ENCODE data around the gene OAS1.
"Not testable (repeated sequence)": the region's sequence is repeated elsewhere in the genome, so short reads cannot be mapped to it uniquely, and the experiment has no call there.

Gene OAS1

DNA sequence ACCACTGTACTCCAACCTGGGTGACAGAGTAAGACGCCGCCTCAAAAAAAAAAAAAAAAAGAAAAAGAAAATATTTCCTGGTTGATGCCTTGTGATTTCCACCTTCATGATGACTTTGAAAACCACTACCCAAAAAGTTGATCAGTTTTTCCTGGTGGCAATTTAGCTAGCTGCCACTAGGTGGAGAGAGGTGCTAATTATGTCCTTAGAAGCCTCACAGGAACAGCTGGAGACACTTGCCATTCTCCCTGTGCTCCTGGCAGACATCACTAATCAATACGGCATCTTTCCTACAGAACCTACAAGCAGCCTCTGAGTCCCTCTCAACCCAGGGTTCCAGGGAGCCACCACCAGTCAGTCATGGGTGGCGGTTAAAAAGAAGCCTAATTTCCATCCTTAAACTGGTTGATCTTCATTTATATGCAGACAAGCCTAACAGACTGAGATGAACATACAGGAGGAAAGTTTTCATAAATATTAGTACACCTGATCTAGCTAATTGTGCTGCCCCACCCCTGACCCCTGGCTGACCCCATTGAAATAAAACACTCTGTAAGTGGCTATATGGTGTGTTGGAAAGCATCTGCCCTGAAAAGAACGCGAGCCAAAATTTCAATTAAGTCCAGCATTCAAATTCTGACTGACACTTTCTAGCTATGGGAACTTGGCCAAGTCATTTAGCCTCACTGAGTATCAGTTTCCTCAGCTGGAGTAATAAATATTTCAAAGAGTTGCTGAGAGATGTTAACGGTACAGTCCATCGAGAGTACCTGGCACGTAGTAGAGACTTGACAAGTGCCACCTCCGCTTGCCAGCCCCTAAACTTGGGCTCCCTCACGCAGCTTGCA is 6.2 kb upstream of the OAS1 start:
- DNase-seq = peak; percentile 4

DNA sequence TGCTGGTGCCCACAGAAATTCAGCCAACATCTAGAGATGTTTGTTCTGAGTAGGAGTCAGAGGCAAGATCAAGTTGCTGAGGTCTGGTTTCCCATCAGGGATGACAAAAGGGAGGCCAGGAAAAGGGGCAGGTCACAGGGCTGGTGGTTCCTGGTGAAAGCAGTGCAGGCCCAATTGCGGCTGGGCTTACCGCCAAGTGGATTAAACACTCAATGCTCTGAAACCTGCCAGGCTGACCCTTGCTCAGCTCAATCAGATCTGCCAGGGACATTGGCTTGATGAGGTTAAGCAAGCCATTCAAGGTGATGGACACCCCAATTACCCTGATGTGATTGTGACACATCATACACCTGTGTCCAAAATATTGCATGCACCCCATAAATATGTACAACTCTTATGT is 5.5 kb upstream of the OAS1 start:
- DNase-seq = no peak

DNA sequence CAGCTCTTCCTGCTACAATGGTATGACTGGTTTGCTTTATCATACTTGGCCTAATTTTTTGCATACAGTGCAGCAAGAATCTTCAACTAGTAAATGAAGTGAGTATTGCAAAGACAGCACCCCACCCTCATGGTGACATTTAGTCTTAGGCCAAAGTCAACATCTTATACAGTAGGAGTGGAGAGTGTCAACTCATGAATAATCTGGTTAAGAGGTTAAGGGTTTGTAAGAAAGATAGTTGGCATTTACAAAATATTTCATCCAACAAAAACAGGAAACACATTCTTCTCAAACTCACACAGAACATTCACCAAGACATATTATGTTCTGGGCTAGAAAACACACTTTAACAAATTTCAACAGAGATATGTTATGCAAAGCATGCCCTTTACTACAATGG is 2.2 kb upstream of the OAS1 start:
- peak; percentile 70 for DNase-seq

DNA sequence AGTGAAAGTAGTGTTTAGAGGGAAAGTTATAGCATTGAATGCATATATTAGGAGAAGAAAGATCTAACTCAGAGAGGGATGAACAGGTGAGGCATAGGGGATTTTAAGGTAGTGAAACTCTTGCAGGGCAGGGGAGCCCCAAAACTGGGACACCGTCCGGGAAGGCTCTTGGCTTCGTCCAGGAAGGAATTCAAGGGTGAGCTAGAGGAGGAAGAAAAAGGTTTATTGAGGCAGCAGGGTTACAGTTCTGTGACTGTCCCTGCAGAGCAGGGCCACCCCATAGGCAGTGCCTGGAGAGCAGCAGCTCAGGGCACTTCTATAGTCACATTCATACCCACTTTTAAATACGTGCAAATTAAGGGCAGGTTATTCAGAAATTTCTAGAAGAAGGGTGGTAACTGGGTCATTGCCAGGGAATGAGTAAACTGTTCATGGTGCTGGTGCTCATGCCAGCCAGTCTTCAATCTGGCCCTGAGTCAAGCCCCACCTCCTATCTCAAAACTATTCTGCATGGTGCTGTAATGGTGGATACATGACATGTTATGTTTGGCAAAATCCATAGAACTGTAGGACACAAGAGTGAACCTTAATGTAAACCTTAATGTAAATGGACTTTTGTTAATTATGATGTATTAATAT is 1.2 kb upstream of the OAS1 start:
- DNase-seq = no peak

DNA sequence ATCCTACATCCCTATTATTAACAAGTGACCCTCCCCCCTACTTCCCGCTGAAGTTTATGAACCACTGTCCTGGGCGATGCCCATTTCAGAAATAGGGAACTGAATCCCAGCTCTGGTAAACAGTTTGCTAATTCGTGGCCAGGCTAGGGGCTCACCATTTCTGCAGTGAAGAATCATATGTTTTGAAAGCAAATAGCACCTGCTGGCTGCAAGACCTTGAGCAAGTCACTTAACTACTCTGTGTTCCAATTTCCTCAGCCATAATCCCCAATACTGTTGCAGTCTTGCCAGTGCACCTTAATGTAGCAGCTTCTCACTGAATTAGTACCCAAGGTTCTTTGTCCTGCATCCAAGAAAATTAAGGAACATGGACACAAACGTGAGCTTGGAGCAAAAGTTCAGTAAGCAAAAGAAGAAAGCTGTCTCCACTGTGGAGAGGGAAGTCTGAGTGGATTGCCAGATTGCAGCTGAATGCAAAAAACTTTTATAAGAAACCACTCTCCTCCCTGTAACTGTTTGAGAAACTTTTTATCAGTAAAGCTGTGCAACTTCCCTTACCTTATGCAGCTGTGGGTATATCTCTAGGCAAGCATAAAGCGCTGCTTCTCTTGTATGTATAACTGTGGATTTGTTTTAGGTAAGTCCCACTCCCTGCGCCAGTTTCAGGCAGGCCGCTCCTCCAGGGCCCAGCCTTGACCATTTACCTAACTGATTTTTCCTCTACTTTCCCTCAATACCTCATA is 824 bp downstream of the OAS1 start:
- DNase-seq = no peak

DNA sequence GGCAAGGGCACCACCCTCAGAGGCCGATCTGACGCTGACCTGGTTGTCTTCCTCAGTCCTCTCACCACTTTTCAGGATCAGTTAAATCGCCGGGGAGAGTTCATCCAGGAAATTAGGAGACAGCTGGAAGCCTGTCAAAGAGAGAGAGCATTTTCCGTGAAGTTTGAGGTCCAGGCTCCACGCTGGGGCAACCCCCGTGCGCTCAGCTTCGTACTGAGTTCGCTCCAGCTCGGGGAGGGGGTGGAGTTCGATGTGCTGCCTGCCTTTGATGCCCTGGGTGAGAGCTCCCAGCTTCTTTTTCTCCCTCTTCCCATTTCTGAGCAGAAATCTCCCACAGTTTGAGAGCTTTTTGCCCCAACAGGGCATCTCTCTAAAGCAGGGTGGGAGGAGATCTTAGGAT is 1.8 kb downstream of the OAS1 start:
- no peak for DNase-seq

DNA sequence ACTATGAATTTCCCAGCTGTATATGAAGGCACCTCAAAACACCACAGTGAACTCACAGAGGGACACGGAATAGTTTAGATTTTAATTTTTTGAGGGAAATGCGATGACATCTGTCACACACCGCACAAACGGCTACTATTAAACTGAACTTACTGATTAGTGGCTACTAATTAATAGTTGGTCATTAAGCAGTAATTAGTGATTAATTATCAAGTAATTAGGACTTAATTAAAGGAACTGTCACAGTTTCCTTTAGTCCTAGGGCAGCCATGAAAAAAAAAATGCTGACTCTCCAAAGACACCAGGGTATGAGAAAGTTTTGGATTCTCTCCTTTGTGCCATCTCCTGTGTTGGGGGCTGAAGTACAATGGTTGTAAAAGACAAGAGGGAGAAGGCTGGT is 2.9 kb downstream of the OAS1 start:
- no peak for DNase-seq

DNA sequence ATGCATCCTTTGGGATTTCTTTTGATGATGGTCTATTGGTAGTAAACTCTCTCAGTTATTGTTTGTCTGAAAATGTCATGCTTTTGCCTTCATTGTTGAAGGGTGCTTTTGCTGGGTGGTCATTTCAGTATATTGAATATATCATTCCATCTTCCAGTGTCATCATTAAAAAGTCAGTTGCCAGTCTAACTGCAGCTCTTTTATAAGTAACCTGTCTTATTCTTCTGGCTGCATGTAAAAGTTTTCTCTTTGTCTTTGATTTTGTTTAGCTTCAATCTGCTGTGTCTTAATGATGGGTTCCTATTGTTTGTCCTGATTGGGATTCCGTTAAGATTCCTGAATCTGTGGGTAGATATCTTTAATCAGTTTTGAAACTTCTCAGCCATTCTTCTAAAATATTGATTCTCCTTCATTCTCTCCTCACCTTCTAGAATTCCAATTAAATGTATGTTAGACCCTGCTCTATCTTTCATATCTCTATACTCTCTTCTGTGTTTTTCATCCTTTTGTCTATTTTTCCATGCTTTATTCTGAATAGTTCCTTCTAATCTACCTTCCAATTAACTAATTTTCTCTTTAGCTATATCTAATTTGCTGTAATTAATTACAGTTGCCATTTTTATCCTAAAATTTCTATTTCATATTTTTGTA is 6.4 kb downstream of the OAS1 start:
- DNase-seq = no peak

DNA sequence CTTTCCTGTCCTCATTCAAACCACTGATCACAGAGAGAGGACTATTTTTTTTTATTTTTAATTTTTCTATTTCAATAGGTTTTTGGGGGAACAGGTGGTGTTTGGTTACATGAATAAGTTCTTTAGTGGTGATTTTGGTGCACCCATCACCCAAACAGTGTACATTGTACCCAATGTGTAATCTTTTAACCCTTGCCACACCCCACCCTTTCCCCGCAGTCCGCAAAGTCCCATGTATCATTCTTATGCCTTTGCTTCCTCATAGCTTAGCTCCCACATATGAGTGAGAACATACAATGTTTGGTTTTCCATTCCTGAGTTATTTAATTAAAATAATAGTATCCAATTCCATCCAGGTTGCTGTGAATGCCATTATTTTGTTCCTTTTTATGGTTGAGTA is 7.1 kb downstream of the OAS1 start:
- DNase-seq = not testable (repeated sequence)

DNA sequence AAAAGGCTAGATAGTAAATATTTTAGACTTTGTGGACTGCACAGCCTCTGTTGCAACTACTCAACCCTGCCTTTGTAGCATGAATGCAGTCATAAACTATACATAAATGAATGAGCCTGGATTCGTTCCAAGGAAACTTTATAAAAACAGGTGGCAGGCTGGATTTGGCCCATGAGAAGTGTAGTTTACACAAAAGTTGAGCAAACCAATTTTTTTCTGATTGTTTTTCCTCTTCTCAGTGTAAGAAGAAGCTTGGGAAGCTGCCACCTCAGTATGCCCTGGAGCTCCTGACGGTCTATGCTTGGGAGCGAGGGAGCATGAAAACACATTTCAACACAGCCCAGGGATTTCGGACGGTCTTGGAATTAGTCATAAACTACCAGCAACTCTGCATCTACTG is 9.5 kb downstream of the OAS1 start:
- no peak for DNase-seq

DNA sequence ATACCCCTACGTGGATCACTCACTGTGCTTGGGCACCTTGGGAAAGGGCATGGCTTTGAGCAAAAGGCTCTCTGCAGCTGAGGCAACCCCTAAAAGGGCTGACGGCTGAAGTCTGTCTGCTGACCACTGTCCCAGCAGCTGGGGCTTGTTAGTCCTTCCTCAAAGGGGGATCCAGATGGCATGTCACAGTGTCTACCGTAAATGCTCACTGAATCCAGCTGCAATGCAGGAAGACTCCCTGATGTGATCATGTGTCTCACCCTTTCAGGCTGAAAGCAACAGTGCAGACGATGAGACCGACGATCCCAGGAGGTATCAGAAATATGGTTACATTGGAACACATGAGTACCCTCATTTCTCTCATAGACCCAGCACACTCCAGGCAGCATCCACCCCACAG is 12.4 kb downstream of the OAS1 start:
- DNase-seq = no peak

DNA sequence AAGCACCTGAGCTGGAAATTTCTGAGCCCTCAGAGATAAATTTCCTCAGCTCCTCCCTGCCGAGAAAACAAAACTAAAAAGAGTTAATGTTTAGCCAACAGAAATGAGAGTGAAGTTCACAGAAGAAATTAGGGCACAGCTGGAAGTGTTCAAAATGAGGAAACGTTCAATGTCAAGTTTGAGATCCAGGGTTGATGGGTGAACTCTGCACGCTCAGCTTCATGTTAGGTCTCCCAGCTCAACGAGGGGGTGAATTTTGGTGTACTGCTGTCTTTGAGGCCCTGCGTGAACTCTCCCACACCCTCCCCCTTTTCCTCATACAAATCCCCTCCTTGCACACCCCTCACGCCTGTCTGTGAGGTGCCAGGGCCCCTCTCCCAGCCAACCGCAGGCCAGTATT is 18.2 kb downstream of the OAS1 start:
- peak; percentile 9 for DNase-seq

DNA sequence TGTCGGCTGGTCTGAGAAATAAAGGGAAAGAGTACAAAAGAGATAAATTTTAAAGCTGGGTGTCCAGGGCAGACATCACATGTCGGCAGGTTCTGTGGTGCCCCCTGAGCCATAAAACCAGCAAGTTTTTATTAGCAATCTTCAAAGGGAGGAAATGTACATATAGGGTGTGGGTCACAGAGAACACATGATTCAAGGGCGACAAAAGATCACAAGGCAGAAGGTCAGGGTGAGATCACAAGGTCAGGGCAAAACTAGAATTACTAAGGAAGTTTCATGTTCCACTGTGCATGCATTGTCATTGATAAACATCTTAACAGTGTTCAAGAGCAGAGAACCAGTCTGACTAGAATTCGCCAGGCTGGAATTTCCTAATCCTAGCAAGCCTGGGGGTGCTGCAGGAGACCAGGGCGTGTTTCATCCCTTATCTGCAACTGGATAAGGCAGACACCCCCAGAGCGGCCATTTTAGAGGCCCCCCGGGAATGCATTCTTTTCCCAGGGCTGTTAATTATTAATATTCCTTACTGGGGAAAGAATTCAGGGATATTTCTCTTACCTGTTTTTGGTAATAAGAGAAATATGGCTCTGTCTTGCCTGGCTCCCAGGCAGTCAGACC is 19.8 kb downstream of the OAS1 start:
- not testable (repeated sequence) for DNase-seq

DNA sequence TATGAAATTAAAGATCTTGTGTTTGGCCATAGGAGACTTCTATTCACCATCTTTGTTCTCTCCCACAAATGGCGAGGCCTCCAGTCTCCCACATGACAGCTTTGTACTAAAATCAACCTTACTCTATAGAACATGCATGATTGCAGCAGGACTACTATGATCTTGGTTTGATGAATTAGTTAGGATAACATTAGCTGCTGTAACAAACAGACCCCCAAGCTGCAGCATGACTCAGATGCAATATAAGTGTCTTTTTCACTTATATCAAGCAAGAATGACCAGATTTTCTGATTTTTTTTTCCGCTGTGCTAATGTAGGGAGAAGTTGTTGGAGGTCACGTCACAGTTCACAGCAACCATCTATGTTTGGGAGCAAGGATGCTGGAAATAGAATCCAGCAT is 20.7 kb downstream of the OAS1 start:
- no peak for DNase-seq

DNA sequence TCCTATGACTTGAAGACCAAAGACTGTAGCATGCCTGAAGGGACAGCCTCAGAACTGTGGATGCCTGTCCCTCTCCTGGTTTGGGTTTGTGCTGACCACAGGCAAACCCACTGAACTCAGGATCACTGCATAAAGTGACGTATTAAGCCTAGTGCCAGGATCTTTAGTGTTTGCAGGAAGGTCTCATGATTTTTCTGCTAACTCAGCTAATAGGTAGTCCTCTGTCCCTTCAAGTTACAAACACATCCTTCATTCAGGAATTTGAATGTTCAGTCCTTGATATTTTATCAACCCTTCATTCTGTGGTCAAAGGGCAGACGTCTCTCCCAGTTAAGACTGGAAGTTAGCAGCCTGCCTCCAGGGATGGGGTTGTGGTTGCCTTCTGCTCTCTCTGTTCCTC is 21.2 kb downstream of the OAS1 start:
- no peak for DNase-seq

DNA sequence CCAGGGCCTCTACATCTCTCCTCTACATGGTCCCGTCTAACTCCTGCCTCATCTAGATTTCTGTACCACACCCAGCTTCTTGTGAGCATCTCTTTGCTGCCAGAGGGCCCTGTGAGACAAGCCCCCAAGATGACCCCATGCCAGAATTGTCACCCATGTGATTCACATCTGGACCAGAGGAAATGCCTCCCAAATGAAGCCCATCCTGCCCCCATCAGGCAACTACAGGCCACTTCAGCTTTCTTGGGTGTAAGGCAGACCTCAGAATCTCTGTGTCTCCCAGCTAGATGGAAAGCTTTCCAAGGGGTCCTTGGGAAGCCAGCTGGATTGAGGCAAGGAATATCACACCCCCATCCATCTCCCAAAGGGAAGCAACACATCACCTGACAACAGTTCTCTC is 22.2 kb downstream of the OAS1 start:
- DNase-seq = no peak

DNA sequence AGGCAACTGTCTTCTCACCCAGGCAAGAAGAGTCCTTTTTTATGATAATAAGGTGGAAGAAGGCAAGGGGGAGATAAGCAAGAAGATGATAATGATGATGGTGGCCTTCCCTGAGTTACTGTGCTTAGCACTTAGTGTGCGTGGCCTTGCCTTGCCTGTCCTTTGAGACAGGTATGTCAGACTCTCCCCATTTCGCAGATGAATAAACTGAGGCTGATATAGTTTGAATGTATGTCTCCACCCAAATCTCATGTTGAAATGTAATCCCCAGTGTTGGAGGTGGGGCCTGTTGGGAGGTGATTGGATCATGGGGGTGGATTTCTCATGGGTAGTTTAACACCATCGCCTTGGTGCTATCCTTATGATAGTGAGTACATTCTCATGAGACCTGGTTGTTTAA is 23.0 kb downstream of the OAS1 start:
- no peak for DNase-seq

DNA sequence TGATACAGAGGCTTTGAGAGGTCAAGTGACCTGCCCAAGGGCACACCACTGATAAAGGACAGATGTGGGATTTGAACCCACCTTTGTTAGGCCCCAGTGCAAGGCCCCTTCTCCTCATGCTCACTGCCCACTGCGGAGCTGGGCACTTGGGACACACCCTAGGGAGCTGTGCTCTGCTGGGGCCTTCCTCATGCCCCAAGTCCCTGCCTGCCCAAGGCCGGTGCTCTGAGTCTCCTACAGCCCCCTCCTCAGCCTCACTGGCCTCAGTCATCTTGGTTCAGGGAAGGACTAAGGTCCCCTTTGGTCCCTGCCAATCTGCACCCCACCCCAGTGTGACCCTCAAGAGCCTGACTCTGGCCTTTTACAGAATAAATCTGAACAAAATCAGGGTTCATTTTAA is 23.6 kb downstream of the OAS1 start:
- no peak for DNase-seq

DNA sequence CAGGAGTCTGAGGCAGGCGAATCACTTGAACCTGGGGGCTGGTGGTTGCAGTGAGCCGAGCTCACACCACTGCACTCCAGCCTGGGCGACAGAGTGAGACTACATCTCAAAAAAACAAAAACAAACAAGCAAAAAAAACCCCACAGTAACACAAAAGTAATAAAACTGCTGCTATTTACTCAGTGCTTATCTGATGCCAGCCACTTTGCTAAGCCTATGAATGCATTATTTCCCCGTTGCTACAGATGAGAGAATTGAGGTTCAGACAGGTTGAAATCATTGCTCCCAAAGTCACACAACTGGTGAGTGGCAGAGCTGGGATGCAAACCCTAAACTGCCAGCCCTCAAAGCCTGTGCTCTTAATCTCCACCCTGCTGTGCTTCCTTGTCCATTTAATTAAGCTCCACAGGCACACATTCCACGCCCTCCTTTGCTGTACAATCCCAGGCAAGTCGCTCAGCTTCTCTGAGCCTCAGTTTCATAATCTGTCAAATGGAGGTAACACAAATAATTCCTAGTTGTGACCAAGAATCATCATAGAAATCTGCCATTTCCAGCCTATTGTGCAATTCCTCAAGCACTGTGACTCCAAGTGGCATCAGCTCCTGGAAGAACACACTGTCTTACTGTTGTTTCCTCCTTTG is 25.8 kb downstream of the OAS1 start:
- no peak for DNase-seq

DNA sequence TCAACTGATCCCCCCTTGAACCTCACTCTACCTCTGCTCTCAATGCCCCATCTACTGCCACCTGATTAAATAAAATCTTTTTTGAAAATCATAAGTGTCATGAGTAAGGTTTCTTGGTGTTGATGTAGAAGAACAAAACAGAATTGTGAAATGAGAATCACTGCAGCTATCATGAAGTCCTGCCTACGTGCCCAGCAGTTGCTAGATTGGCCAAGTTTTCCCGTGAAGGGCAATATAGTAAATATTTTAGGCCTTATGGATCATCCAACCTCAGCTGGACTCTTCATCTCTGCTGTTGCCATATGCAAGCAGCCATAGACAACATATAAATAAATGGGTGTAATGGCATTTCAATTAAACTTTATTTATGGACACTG is 26.4 kb downstream of the OAS1 start:
- DNase-seq = no peak

DNA sequence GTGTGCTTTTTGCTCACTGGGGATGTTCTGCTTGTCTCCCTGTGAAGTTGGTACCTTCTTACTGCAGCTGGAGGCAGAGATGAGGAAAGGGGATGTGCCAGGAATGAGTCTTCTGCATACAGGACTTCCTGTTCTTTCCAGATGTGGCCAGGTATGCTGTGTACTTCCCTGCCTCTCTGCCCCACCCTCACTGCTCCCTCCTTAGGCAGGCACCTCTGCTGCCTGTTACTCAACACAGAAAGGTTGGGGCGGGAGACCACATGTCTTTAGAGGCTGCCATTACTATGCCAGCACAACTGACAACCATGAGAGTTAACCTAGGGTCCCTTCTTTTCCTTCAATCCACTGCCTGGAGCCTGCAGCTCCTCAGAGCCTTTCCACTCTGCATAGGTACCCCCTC is 29.5 kb downstream of the OAS1 start:
- DNase-seq = no peak

DNA sequence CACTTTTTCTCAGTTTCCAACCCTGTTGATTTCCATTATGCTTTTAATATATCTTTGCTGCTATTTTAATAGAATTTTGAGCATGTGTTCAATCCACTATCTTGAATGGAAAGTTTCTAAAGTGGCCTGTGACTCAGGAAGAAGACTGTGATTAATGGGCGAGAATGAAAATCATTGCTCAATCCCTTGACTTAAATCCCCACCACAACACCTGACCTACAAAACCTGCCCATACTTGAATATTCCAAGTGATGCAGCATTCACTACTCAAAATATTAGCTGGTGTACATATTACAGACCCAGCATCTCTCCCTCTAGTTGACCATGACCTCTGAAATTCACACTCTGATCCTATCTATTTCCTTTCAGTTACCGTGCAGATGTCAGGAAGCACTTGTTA is 30.2 kb downstream of the OAS1 start:
- no peak for DNase-seq
